ENCODE data around the gene GDF10.
A peak's percentile ranks its signal among the peaks of the same experiment; 100 is the strongest.

Gene GDF10

GRCh38 chr10:47295411-47295810 lies 4.6 kb upstream of the GDF10 start:
- DNase-seq, result no peak

- no peak for DNase-seq
Measured at GRCh38 chr10:47296156-47296894, 3.7 kb upstream of the GDF10 start.

GRCh38 chr10:47296941-47297340 lies 3.1 kb upstream of the GDF10 start:
- DNase-seq, result no peak

DNA sequence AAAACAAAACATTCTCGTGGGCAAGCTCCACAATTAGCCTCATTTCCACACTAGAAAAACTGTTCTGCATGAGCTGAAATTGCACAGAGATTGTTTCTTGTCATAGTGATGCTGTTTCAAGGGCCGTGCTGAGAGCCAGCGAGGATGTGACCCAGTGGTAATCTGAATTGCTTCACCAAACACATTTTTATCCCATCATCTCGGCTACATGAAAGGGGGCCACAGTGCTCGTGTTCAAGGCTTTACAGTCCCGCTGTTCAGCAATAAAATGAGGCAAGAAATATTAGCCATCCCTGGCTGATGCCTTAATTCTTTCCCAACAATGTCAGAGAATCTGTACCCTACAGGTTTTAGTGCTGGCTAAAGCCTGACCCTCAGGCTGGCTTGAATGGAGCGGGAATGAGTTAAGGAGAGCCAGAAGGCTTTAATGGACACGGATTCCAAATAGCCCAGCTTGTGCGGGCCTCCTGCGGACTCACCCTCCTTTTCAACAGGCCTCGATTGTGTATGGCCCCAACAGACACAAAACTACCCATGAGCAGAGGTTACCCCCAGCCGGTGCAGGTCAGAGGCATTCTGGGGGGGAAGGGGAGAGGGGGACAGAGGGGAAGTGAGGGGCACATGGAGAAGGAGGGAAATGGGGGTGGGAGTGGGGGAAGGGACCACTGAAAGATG lies 2.0 kb upstream of the GDF10 start:
- DNase-seq, result no peak

- no peak for DNase-seq
Measured at GRCh38 chr10:47298715-47299114, 1.3 kb upstream of the GDF10 start.

DNA sequence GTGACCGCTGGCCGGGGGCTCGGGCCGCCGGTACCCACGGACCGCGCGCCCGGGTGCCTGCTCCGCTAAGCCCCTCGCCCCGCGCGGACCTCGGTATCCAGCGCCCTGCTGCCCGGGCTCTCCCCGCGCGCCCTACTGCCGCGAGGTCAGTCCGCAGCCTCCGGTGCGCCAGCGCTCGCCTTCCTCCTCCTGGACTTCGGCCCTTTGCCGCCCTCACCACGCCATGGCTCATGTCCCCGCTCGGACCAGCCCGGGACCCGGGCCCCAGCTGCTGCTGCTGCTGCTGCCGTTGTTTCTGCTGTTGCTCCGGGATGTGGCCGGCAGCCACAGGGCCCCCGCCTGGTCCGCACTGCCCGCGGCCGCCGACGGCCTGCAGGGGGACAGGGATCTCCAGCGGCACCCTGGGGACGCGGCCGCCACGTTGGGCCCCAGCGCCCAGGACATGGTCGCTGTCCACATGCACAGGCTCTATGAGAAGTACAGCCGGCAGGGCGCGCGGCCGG lies 483 bp downstream of the GDF10 start:
- no peak for DNase-seq

DNA sequence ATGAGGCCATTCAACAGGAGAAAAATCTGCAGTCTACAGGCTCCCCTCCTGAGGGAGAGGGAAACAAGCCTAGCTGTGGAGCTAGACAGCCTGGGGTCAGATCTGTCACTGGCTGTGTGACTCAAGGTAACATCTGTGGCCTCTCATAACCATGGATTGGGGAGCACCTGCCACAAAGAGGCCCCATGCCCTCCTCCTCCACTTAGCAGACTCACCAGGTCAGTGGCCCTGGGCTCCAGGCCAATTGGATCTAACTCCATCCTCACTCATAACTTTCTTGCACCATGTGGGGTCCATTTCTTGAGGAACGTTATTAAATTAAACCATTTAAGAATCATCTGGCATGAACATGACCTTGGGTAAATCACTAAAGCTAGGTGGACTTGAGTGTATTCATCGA lies 1.8 kb downstream of the GDF10 start:
- DNase-seq, result no peak

- DNase-seq, result no peak
Measured at GRCh38 chr10:47303105-47303504, 3.1 kb downstream of the GDF10 start.

DNA sequence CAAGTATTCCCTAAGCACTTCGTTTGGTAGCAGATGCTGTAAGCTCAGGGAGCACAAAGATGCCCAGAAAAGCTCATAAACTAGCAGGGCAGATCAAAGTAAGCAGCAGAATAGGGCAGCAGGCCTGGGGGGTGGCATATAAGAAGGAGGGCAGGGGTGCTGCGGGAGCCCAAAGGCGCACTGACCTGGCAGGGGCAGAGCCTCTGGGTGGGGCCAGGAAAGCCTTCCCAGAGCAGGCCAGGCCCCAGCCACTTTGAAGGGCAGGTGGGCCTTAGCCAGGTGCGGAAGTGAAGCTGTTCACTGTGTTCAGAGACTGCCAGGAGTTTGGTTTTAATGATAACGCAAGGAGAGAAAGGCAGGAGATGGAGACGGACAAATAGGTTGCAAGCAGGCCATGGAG lies 3.9 kb downstream of the GDF10 start:
- no peak for DNase-seq

DNA sequence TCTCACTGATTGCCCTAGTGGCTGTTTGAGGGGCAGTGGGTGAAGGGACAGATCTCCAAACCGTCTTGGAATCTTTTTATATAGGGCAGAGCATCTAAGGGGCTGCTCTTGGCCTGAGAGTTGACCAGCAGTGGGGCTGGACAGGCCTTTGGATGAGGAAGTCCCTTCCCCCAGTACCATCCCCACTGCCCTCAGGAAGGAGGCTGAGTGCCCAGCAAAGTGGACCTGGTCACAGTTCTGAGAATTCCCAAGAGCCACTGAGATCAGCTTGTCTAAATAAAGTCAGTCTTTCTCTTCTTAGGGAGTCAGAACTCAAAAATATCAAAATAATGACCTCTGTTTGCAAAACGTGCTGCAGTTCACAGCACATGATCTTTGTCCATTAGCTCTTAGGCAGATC lies 5.6 kb downstream of the GDF10 start:
- no peak for DNase-seq

DNA sequence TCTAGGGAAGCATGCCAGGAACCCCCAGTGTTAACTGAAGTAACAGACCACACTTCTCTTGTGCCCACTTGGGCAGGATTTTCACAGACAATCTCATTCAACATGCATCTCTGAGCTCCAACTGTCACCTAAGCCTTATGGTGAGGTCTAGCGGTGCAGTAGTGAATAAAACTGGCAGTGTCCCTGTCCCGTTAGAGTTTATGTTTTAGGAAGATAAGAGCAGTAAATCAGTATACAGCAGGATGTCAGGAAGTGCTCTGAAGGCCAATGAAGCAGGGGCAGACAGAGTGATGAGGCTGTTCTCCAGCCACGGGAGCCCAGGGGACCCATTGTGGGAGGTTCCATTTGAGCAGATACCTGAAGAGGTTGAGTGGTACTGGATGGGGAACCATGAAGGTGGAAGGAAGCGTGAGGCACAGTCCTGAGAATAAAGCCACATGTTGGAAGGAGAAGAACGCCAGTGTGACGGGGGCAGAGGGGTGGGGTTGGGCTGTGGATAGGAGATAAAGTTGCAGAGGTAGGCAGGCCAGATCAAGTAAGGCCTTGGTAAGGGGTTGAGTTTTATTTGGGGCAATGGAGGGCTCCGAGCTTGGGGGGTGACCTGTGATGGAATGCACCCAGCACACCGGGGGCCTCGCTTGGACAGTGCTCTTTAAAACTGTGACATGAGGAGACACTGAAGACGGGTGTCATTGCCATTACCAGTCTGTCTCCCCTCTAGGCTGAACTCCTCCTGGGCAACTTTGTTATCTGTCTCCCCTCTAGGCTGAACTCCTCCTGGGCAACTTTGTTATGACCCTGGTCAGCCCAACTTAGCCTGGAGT lies 6.6 kb downstream of the GDF10 start:
- DNase-seq, result no peak

GRCh38 chr10:47307381-47307780 lies 7.4 kb downstream of the GDF10 start:
- no peak for DNase-seq

- DNase-seq, result no peak
Measured at GRCh38 chr10:47308775-47309174, 8.8 kb downstream of the GDF10 start.

DNA sequence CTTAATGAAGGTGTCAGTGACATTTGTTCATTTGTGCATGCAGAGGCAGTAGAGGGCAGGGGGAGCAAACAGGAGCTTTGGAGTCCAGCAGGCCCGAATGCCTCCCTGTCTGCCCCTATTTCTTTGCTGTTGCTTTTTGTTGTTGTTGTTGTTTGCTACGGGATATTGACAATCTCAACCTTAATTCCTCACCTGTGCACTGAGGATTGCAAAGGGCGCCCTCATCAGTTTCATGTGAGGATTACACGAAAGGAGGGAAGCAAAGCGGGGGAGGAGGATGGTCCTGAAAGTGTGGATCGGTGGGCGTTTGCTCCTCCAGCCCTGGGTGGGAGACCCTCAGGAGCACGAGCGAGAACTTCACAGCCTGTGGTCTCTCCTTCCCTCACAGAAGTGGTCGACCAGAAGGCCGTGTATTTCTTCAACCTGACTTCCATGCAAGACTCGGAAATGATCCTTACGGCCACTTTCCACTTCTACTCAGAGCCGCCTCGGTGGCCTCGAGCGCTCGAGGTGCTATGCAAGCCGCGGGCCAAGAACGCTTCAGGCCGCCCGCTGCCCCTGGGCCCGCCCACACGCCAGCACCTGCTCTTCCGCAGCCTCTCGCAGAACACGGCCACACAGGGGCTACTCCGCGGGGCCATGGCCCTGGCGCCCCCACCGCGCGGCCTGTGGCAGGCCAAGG lies 9.6 kb downstream of the GDF10 start:
- DNase-seq, result no peak

GRCh38 chr10:47310090-47310505 lies 10.1 kb downstream of the GDF10 start:
- no peak for DNase-seq

DNA sequence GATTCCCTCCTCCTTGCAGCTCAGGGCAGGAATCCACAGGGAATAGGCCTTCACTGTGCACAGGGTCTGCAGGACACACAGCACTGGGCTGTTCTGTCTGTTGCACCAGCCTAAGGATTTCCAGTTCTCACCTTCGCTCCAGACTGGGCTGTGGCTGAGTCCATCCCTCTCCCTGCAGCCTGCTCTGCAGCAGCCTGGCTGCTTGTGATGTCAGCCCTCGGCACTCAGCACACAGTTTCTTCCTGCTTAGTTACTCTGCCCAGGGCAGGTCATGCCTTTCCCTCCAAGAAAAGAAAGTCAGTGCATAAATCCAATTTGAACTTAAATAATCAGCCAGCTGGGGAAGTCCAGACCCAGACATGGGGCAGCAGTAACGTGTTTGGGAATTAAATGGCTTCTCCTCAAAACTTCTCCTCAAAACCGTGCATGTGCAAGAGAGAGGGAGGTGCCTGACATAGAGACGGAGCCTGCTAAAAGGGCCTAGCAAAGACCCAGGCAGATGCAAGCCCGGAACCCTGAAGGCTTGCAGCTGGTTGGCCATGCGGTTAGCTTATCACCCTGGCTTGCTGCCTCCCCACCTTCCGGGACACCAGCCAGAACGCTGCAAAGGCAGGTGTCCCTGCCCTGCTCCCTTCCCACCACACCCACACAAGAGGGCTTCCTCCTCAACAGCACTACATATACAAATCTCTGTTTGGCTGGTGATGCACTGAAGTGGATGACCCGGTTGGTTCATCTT lies 11.4 kb downstream of the GDF10 start:
- no peak for DNase-seq

DNA sequence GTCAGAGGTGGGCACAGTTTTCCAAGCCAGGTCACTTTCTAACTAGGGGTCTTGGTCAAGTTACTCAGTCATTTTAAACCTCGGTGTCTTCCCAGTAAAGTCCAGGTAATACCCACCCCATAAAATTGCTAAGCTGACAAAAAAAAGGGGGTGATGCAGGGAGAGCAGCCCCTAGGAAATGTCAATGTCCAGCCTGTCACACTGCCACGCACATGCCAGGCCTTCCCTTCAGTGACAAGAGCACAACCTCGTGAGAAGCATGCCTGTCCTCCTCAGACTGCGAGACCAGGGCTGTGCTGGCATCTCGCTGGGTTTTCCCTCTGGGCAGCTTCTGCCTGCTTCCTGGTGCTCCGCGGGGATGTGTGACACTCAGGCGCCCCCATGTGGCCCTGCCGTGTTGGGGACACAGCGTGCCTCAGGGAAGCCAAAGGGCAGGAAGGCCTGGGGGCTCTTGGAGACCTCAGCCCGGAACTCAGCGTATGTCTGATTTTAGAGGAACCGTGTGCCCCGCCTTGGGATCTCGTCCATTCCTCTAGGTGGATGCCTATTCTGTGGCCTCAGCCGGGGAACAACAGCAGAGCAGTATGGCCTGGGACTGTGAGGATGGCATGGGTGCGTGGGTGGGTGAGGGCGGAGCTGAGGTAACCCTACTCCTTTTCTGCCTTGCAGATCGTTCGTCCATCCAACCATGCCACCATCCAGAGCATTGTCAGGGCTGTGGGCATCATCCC lies 12.1 kb downstream of the GDF10 start:
- DNase-seq, result peak; percentile 54

DNA sequence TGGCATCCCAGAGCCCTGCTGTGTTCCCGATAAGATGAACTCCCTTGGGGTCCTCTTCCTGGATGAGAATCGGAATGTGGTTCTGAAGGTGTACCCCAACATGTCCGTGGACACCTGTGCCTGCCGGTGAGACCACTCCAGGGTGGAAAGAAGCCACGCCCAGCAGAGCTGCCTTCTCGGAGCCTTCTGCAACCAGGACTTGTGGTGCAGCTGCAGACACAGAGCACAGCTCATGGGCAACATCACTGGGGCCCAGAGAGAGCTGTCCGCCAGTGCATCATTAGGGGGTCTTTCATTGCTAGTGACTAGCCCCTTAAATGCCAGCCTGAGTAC lies 12.6 kb downstream of the GDF10 start:
- DNase-seq, result no peak

GRCh38 chr10:47314416-47314970 lies 14.5 kb downstream of the GDF10 start:
- no peak for DNase-seq

GRCh38 chr10:47315421-47315820 lies 15.4 kb downstream of the GDF10 start:
- DNase-seq, result no peak

- no peak for DNase-seq
Measured at GRCh38 chr10:47316131-47316530, 16.1 kb downstream of the GDF10 start.

Measured in fibroblast of skin of right quadriceps (primary cell).